Tibial nerve (tissue), 4 donors: ENCODE data around the gene RPL36AL.

Experiments used
- CTCF ChIP-seq, 5 experiments: fragments of 200-600 bp in 3 of 5; fragments of 450-650 bp in 2 of 5; sonication (generic) in 3 of 5; IDR thresholded peaks; one replicate each; pipeline ENCODE4 v1.5.1; 2016 to 2019; ENCODE audit warnings: antibody characterized with exemption in 5 of 5, mild to moderate bottlenecking in 3 of 5, moderate library complexity in 2 of 5
- EP300 ChIP-seq, 2 donors: sonication (generic); formaldehyde crosslinking; IDR thresholded peaks; one replicate each; pipeline ENCODE4 v1.6.1; 2017; ENCODE audit warnings: antibody characterized with exemption in 2 of 2, mild to moderate bottlenecking in 1 of 2
- POLR2A ChIP-seq, 2 donors: fragments of 450-650 bp; IDR thresholded peaks; one replicate each; pipeline ENCODE4 v1.6.1; 2017; ENCODE audit warnings: antibody characterized with exemption in 2 of 2, mild to moderate bottlenecking in 2 of 2, moderate library complexity in 2 of 2

DNA sequence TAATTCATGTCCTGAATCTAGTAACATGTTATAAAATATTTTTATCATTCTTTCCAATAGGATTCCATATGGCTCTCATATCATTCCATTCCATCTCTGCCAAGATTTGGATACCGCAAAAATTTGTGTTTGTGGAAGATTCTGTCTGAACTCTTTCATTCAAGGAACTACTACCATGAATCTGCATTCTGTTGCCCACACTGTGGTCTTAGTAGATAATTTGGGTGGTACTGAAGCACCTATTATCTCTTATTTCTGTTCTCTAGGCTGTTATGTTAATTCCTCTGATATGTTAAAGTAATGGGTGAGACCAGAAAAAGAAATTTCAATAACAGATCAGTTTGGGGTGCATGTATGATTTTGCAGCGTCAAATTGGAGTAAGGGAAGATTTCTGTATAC, 6.2 kb downstream of the RPL36AL start:
- TF ChIP-seq POLR2A (IDR thresholded peaks at IDR 0.05) (no peak), CTCF (IDR thresholded peaks at IDR 0.05) (no peak), EP300 (IDR thresholded peaks at IDR 0.05) (no peak)
